ENCODE data around the gene LYST.
"Not testable (repeated sequence)": the region's sequence is repeated elsewhere in the genome, so short reads cannot be mapped to it uniquely, and the experiment has no call there.

LYST gene

GRCh38 chr1:235809688-235810397, 56.9 kb downstream of the LYST start:
- DNase-seq = no peak

GRCh38 chr1:235808223-235808622, 58.5 kb downstream of the LYST start:
- DNase-seq = no peak

GRCh38 chr1:235806123-235806522, 60.6 kb downstream of the LYST start:
- DNase-seq = no peak

GRCh38 chr1:235802573-235803346, 63.9 kb downstream of the LYST start:
- no peak for DNase-seq

- no peak for DNase-seq
Measured at GRCh38 chr1:235799264-235799663, 67.4 kb downstream of the LYST start.

GRCh38 chr1:235791532-235792060, 75.1 kb downstream of the LYST start:
- no peak for DNase-seq

- no peak for DNase-seq
Measured at GRCh38 chr1:235790123-235790522, 76.6 kb downstream of the LYST start.

GRCh38 chr1:235786227-235786898, 80.3 kb downstream of the LYST start:
- not testable (repeated sequence) for DNase-seq

- no peak for DNase-seq
Measured at GRCh38 chr1:235784950-235785349, 81.8 kb downstream of the LYST start.

- no peak for DNase-seq
Measured at GRCh38 chr1:235783148-235783776, 83.4 kb downstream of the LYST start.

GRCh38 chr1:235782601-235783000, 84.1 kb downstream of the LYST start:
- no peak for DNase-seq

GRCh38 chr1:235781807-235782206, 84.9 kb downstream of the LYST start:
- DNase-seq = no peak

GRCh38 chr1:235779770-235780169, 86.9 kb downstream of the LYST start:
- DNase-seq = no peak

GRCh38 chr1:235776396-235776795, 90.3 kb downstream of the LYST start:
- DNase-seq = no peak

GRCh38 chr1:235775246-235775860, 91.4 kb downstream of the LYST start:
- DNase-seq = no peak

GRCh38 chr1:235767795-235768194, 98.9 kb downstream of the LYST start:
- no peak for DNase-seq

- DNase-seq = no peak
Measured at GRCh38 chr1:235766794-235767285, 99.9 kb downstream of the LYST start.

GRCh38 chr1:235763962-235764361, 102.7 kb downstream of the LYST start:
- DNase-seq = no peak

- no peak for DNase-seq
Measured at GRCh38 chr1:235759336-235759735, 107.4 kb downstream of the LYST start.

GRCh38 chr1:235758931-235759330, 107.8 kb downstream of the LYST start:
- DNase-seq = no peak

- DNase-seq = no peak
Measured at GRCh38 chr1:235757587-235758096, 109.1 kb downstream of the LYST start.

- not testable (repeated sequence) for DNase-seq
Measured at GRCh38 chr1:235754186-235754585, 112.5 kb downstream of the LYST start.
